Breast epithelium (tissue), 3 donors: ENCODE results near the gene RPS6KA4.

ENCODE experiments used
- POLR2A ChIP-seq: fragments of 450-650 bp; IDR thresholded peaks from one replicate; pipeline ENCODE4 v1.6.1; 2016; ENCODE audit warnings: antibody characterized with exemption, mild to moderate bottlenecking, moderate library complexity
- TF ChIP-seq, protein P1 (sequence below), 3 donors: fragments of 450-650 bp; IDR thresholded peaks; one replicate each; pipeline ENCODE4 v1.5.1; 2016 to 2017; ENCODE audit warnings: antibody characterized with exemption in 3 of 3, mild to moderate bottlenecking in 3 of 3, moderate library complexity in 3 of 3

DNA sequence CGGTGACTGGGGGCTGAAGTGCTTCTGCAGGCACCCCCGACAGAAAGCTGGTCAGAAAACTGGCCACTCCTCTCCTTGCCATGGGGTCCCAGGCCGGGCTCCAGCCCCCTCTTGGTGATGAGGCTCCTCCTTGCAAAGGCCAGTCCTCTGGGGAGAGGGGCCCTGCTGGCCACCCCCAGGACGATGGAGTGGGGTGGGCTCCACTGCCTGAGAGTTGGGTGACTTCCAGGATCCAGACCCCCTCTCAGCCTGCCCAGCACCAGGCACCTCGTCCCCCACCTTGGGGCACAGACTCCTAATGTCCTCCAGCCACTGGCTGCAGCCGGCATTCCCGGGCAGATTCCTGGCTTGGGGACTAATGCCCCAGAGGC is 441 bp upstream of the RPS6KA4 start:
- TF ChIP-seq, protein P1, sequence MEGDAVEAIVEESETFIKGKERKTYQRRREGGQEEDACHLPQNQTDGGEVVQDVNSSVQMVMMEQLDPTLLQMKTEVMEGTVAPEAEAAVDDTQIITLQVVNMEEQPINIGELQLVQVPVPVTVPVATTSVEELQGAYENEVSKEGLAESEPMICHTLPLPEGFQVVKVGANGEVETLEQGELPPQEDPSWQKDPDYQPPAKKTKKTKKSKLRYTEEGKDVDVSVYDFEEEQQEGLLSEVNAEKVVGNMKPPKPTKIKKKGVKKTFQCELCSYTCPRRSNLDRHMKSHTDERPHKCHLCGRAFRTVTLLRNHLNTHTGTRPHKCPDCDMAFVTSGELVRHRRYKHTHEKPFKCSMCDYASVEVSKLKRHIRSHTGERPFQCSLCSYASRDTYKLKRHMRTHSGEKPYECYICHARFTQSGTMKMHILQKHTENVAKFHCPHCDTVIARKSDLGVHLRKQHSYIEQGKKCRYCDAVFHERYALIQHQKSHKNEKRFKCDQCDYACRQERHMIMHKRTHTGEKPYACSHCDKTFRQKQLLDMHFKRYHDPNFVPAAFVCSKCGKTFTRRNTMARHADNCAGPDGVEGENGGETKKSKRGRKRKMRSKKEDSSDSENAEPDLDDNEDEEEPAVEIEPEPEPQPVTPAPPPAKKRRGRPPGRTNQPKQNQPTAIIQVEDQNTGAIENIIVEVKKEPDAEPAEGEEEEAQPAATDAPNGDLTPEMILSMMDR (IDR thresholded peaks at IDR 0.05): no peak
- TF ChIP-seq POLR2A: no peak
